HG03520 (cell line): Measurements from ENCODE around the gene GMEB2.
"Not testable (repeated sequence)": the region's sequence is repeated elsewhere in the genome, so short reads cannot be mapped to it uniquely, and the experiment has no call there.

Experiments
- ATAC-seq: cut with Tn5 transposase; IDR thresholded peaks from one replicate; pipeline ENCODE4 v1.9.1; 2021; ENCODE audit warnings: mild to moderate bottlenecking, moderate library complexity; ENCODE audit not compliant: unreplicated experiment

The GMEB2 gene

DNA sequence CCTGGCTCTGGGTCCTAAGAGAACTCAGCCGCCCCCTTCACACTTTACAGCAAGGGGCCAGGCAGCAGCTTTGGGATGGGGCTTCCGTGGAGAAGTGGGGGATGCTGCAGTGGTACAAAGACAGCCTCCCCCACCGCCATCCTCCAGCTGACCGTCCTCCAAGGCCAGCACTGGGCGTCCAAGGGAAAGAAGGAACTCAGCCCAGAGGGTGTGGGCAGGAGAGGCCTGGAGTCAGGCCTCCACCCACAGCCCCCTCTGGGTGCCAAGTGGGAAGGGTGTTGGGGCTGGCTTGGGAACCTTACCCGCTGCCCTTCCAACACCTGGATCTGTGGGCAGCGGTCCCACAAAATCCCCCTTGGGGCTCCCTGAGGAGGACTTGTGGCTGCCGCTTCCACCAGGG is 13.2 kb upstream of the GMEB2 start:
- ATAC-seq: no peak

- no peak for ATAC-seq
Measured at GRCh38 chr20:63639093-63639975, 12.4 kb upstream of the GMEB2 start.

- no peak for ATAC-seq
Measured at GRCh38 chr20:63636752-63637628, 10.1 kb upstream of the GMEB2 start.

DNA sequence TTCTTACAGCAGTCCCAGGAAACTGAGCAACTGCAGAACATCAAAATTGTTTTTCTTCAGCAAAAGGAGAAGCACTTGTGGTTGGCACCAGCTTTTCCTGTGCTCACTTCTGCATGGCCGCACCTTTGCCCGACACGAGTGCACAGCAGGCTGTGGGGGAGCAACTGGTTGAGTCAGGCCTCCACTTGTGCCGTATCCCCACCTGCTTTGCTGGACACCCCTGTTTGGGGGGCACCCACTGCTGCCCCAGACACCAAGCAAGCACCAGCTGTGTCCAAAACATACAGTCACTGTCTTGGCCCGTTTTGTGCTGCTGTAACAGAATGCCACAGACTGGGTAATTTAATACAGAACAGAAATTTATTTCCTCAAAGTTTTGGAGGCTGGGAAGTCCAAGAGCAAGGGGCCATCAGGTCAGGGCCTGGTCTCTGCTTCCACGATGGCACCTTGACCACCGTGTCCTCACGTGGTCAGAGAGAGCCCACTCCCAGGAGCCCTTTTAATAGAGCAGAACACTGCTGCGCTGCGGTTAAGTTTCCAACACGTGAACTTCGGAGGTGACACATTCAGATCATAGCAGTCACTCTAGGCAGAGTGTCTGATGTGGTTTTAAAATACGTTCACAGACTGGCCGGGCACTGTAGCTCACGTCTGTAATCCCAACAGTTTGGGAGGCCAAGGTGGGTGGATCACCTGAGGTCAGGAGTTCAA is 8.7 kb upstream of the GMEB2 start:
- no peak for ATAC-seq

DNA sequence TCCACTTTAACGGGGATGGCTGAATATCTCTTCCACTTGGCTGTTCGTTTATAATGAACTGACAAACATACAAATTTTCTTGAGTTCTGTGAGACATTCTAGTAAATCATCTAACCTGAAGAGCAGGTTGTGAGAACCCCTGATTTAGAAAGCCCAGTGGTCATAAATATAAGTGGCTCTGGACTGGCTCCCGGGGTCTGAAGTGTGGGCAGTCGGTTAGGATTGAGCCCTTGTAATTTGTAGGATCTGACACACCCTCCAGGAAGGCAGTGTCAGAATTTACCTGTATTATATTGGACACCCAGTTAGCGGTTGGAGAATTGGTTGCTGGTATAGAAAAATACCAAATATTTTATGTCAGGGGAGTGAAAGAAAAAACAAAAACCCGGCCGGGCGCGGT is 6.8 kb upstream of the GMEB2 start:
- ATAC-seq: no peak

- not testable (repeated sequence) for ATAC-seq
Measured at GRCh38 chr20:63631426-63631825, 4.5 kb upstream of the GMEB2 start.

DNA sequence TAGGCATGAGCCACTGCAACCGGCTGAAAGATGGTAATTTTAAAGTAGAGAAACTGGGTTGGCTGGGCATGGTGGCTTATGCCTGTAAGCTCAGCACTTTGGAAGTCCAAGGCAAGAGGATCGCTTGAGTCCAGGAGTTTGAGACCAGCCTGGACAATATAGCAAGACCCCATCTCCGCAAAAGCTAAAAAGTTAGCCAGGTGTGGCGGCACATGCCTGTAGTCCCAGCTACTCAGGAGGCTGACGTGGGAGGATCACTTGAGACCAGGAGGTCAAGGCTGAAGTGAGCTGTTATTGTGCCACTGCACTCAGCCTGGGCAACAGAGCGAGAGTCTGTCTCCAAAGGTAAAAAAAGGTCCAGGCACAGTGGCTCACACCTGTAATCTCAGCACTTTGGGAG is 4.1 kb upstream of the GMEB2 start:
- not testable (repeated sequence) for ATAC-seq

DNA sequence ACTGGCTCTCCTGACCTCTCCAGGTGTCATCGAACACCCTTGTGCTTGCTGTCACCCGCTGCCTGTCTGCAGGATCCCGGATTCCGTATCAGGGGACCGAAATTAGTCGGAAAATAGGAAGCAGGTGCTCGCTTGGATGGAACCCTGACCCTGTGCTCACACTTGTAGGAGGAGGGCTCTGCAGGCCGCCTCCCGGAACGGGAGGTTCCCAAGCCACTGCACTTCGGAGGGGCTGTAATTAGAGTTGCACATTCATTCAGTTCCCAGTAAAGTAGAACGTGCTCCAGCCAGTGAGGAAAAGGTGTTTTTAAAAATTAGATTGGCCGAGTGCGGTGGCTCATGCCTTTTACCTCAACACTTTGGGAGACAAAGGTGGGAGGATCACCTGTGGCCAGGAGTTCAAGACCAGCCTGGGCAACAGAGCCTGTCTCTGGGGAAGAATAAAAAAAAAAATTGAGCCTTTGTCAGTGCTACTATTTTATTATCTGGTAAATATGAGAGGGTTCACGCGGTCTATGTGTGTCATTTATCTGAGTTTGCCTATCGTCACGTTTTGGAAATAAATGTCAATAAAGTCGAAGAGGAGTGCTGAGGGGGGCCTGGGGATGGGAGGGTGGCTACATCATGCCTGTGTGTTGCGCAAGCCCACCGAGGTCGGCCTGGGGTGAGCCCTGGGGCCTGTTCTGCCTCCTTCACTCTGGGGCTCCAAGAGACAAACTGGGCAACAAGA is 1.5 kb upstream of the GMEB2 start:
- no peak for ATAC-seq

GRCh38 chr20:63627751-63628245 is 897 bp upstream of the GMEB2 start:
- ATAC-seq: no peak

DNA sequence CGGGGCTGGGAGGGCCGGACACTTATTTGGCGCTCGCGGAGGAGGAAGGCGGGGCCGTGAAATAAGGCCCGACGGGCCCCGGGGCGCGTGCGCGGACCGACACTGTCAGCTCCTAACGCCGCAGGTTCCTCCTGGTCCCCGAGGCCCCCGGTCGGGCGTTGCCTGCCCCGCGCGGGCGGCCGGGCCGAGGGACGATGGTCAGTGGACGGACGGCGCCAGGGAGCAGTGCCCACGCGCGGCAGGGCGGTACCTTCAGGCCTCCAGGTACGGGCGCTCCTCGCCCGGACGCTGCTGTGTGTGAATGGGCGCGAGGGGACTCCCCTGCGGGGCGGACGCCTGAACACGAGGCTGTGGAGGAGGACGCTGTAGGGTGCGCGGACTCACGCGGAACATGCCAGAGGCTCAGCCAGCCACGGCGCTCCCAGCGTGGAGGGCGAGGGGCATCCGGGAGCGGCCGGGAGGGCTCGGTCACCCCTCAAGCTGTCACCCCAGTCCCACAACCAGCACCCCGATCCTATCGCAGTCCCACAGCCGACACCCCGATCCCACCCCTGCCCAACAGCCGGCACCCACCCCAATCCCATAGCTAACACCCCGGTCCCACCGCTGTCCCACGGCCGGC is 339 bp upstream of the GMEB2 start:
- peak; percentile 68 for ATAC-seq

DNA sequence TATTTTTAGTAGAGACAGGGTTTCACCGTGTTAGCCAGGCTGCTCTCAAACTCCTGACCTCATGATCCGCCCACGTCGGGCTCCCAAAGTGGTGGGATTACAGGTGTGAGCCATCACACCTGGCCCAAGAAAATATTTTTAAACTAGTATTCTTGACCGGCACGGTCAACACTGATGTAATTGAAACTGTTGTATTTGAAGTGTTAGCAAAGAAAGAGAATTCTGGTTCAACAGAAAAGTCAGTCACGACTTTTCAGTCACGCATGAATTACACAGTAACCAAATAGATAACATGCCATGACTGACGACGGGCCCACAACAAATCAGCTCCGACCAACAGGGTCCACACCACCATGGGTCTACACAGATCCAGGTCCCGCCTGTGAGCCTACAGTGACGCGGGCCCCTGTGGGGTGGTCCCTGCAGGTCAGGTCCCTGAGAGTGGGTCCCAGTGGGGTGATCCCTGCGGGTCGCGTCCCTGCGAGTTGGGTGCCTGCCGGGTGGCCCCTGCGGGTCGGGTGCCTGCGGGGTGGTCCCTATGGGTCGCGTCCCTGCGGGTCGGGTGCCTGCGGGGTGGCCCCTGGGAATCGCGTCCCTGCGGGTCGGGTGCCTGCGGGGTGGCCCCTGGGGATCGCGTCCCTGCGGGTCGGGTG is 1.0 kb downstream of the GMEB2 start:
- no peak for ATAC-seq

DNA sequence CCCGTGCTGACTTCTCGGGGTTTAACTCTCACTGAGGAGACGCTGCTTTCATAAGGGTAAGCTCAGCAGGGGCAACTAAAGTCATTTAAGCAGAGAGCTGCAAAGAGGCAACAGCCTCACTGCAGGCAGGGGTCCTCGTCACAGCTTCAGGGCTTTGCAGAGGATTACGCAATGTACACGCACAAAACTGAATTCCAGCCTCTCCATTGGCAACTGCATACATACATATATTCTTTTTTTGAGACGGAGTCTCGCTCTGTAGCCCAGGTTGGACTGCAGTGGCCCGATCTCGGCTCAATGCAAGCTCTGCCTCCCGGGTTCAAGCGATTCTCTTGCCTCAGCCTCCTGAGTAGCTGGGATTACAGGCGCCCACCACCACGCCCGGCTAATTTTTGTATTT is 2.4 kb downstream of the GMEB2 start:
- no peak for ATAC-seq

GRCh38 chr20:63622732-63623131 is 4.2 kb downstream of the GMEB2 start:
- ATAC-seq: no peak

- no peak for ATAC-seq
Measured at GRCh38 chr20:63622096-63622495, 4.8 kb downstream of the GMEB2 start.

GRCh38 chr20:63620991-63621390 is 5.9 kb downstream of the GMEB2 start:
- ATAC-seq: no peak

DNA sequence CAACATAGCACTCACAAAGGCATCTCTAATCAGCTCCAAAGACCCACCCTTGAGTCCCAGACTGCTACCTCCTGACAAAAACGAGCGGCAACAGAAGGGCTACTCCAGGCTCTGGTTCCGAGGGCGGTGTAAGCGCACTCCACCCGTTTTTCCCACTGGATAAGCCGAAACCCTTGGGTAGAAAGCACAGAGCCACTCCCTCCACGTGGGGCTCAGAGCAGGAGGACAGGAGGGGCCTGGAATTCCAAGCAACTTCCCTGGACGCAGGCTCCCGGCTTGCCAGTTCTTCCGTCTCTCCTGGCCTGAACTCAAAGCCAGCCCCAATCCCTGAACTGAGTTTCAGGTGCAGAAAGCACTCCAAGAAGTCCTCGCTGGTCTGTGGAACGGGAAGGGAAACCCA is 7.4 kb downstream of the GMEB2 start:
- ATAC-seq: no peak

DNA sequence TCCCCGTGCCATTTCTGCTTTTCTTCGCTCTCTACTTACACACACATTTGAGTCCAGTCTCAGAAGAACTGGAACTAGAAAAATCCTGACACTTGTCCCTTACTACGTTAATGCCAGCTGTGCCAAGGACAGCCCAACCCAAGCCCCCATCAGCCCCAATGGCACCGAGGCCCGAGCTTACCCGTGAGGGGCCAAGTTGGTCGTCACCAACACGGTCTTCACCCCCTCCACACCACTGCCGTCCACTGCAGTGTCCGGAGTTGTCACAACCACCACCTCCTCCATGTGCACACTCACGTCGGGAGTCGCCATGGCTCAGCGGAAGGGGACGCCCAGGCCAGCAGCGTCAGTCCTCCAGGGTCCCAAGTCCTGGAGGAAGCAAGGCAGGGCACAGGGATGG is 7.8 kb downstream of the GMEB2 start:
- ATAC-seq: no peak

DNA sequence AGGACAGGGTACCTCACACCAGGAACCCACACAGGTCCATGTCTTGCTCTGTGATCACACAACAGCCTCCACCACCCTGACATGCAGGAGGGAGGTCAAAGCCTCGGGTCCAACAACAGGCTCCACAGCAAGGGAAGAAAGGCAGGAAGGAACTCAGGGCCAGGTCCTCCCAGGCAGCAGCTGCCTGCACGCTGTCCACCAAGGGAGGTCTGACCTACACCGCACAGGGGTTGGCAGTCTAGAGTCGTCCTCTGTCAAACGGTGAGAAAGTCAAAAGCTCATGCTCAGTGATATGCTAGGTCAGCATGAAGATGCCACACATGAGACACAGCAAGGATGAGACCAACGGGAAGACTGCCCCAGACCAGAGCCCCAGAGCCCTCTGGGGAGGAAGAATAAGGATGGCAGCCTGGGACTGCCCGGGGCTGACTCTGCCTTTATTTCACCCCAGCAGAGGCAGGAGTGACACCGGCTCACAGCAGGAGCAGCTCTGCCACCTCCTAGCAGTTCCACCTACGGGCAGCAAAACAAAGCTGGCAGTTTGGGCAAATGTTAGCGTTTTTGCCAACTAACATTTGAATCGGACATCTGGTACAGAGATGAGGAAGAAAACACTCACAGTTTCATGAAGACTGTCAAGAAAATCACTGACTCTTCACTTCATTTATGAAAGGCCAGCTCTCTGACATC is 8.5 kb downstream of the GMEB2 start:
- ATAC-seq: no peak

- ATAC-seq: no peak
Measured at GRCh38 chr20:63617876-63618265, 9.0 kb downstream of the GMEB2 start.
